Cardiac fibroblast (primary cell): ENCODE data around the gene ATP8A1.

ENCODE experiments used
- DNase-seq, 2 donors: peaks; one replicate each; pipeline versions ENCODE4 v3.0.0 to v3.0.0-alpha.2; 2010; ENCODE audit warnings: low read depth in 2 of 2
- H3K4me3 ChIP-seq, 2 donors: replicated peaks in 1 of 2; 1 replicate in 1 of 2; 2 replicates in 1 of 2; pipeline ENCODE4 v1.5.1; 2011; ENCODE audit warnings: low read depth in 2 of 2, low read length in 2 of 2, mild to moderate bottlenecking in 2 of 2, moderate library complexity in 1 of 2
- TF ChIP-seq, protein P1 (sequence below): IDR thresholded peaks from one replicate; pipeline ENCODE4 v1.5.1; 2011; ENCODE audit warnings: low read depth, mild to moderate bottlenecking, low read length, inconsistent platforms

The ATP8A1 gene

DNA sequence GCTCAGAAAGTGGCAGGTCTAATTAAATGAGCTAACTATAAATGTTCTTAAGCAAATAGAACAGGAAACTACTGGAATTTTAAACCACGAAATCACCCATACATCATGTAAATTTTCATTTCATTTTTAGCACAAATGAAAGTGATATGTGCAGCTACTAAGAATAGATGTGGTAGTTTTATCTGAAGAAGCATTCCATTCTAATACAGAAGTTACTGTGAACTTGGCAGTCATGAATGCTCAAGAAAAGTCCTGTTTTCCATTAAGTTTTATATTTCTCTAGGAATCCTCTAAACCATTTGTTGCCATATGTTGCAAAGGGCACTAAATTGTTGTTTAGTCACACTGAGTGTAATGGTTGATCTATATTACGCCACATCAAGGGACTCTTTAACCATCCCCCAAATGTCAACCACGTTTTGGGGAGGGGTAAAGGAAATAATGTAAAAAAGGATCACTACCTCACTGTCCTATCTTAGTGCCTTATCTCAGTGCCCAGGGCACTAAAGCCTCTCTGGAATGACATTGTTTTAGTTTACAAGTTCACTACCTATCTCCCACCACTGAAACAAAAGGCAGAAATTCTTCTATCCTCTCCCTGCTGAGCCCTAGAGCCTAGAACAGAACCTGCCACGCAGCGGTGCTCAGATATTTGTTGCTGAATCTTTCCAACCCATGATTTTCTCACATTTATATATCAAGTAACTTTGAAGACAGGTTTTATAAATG is 141.6 kb downstream of the ATP8A1 start:
- TF ChIP-seq, protein P1, sequence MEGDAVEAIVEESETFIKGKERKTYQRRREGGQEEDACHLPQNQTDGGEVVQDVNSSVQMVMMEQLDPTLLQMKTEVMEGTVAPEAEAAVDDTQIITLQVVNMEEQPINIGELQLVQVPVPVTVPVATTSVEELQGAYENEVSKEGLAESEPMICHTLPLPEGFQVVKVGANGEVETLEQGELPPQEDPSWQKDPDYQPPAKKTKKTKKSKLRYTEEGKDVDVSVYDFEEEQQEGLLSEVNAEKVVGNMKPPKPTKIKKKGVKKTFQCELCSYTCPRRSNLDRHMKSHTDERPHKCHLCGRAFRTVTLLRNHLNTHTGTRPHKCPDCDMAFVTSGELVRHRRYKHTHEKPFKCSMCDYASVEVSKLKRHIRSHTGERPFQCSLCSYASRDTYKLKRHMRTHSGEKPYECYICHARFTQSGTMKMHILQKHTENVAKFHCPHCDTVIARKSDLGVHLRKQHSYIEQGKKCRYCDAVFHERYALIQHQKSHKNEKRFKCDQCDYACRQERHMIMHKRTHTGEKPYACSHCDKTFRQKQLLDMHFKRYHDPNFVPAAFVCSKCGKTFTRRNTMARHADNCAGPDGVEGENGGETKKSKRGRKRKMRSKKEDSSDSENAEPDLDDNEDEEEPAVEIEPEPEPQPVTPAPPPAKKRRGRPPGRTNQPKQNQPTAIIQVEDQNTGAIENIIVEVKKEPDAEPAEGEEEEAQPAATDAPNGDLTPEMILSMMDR = no peak
- H3K4me3 ChIP-seq = no peak overlapping the region
- peak in 1 of 2 donors; percentile 71 for DNase-seq

DNA sequence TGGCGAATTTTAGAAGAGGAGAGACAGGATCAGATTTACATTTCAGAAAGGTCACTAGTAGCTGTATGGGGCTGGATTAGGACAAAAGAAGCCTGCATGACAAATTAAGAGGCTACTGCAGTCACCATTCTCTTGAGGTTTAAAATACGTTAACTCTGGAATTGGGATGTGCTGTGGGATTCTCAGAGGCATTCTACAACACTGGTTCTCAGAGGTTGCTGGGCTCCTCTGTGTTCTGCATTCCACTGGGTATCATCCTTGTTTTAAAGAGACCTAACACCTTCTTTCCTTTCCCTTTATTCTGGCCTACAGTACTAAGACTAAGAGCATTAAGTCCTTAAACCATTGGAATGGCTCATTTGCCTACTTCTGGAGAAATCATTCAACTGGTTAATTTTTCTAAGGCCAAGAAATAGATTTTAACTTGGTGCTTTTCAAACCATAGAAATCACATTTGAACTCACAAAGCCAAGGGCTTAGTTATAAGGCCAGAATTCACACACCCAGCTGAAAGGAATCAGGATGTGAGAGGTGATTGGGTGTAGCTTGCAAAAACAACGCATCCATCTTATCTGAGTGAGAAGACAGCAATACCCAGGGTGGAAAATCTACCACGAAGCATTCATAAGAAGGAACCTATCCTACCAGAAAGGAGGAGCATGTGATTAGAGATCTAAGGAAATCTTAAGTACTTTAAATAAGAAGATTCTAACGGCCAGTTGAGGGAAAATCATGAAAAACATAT is 143.0 kb downstream of the ATP8A1 start:
- H3K4me3 ChIP-seq = no peak overlapping the region
- TF ChIP-seq, protein P1 = no peak
- no peak for DNase-seq

DNA sequence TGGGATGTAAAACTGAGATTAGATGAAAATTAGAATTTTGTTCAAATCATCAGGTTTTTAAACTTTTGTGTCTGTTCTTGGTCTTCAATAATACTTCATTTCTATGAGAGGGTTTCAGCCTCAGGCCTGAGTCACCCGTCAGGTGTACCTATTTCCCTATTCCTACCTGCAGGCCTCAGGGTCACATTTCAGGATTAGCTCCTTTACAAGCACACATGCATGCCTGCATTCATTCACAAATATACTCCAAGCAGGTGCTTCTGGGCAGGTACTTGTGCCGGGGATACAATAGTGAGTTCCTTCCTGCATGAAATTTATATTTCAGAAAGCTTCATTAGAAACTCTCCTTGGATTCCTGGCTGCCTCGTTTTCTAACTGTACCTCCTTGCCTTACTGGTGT is 144.7 kb downstream of the ATP8A1 start:
- H3K4me3 ChIP-seq = no peak overlapping the region
- DNase-seq = no peak
- TF ChIP-seq, protein P1 = no peak

DNA sequence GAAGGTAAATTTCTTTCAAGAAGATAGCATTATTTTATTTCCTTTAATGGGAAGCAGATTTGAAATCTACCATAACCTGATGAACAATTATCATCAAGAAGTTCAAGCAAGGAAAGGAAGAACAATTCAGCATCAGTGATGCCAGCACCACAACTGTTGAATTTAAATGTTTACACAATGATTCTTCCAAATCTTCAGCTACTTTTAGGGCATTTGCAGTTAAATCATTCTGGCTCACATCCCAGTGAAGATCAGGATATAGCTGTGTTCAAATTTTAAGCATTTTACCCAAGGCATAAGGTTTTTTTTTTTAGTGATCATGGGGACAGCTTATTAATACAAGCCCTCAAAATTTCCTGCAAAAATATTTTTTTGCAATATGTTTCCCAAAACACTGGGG is 146.7 kb downstream of the ATP8A1 start:
- no peak for DNase-seq
- TF ChIP-seq, protein P1 = no peak
- H3K4me3 ChIP-seq = no peak overlapping the region

DNA sequence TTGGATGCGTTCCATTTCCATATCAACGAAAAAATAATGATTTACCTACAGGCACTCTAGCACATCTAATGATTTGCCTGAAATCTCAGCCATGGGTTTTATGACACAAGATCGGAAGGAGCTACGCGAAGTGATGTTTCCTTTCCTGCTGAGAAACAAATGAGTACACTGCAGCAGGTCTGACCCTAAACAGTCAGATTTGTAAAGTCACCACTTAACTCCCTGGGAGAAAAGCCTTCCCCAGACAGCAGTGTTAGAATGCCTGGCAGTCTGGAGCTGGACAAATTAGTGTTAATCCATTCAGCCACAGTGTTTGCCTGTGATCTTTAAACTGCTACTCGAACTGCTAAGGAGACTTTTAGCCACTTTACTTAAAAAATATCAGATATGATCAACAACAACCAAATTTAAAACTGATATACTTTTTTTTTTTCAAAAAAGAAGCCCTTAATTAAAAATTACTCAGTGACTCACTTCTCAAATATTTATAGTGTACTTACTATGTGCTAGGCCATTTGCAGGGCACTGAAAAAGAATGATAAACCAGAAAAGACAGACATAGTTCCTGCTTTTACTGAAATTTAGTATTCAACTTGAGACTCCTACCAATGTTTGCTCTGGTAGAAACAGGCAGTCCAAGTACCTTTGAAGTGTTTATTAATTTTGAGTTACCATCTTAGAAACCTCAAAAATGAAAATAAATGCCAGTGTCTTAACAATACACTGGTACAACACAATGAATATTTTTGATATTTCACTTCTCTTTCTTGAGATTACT is 155.1 kb downstream of the ATP8A1 start:
- TF ChIP-seq, protein P1 = no peak
- DNase-seq = no peak
- no peak overlapping the region for H3K4me3 ChIP-seq

DNA sequence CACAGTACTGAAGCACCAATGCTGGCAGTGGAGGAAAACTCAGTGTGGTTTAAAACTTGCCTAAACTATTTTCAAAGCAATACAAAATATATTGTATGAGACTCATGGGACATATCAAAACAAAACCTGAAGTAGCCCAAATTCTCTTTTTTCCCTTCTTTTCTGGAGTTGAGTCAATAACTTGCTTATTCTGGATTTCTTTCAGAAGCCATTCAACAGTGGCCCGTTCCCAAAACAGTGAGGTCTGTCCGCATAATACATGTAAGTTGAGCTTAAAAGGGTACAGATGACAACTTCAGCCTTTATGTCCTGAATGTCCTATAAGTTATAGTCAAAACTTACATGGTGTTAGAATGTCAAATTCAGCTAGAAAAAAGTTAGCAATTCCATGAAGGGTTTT is 158.9 kb downstream of the ATP8A1 start:
- no peak for DNase-seq
- no peak overlapping the region for H3K4me3 ChIP-seq
- TF ChIP-seq, protein P1 = no peak
